Tibial artery (tissue), 4 donors: ENCODE results near the gene TOM1.
"Not testable (repeated sequence)": the region's sequence is repeated elsewhere in the genome, so short reads cannot be mapped to it uniquely, and the experiment has no call there.

ENCODE experiments used
- DNase-seq, 2 donors: peaks; one replicate each; pipeline ENCODE4 v3.0.0-alpha.2; 2019
- H3K27ac ChIP-seq, 2 donors: fragments of 200-600 bp; sonication (generic) in 1 of 2; 1 replicate in 1 of 2; 2 replicates in 1 of 2; pipeline ENCODE4 v1.5.1; 2018 to 2019; ENCODE audit warnings: mild to moderate bottlenecking in 1 of 2
- H3K27me3 ChIP-seq, 2 donors: fragments of 200-600 bp; sonication (generic) in 1 of 2; one replicate each; pipeline versions ENCODE4 v1.5.1 to v1.6.0; 2016 to 2019
- H3K36me3 ChIP-seq, 3 donors: fragments of 200-600 bp; sonication (generic) in 2 of 3; one replicate each; pipeline ENCODE4 v1.5.1; 2016 to 2019; ENCODE audit warnings: mild to moderate bottlenecking in 2 of 3
- H3K4me1 ChIP-seq, 4 donors: fragments of 200-600 bp; sonication (generic) in 2 of 4; 1 replicate in 3 of 4; 2 replicates in 1 of 4; pipeline ENCODE4 v1.5.1; 2016 to 2019
- H3K4me3 ChIP-seq, 2 donors: fragments of 200-600 bp; sonication (generic) in 1 of 2; 1 replicate in 1 of 2; 2 replicates in 1 of 2; pipeline ENCODE4 v1.5.1; 2018 to 2019; ENCODE audit warnings: mild to moderate bottlenecking in 2 of 2
- H3K9me3 ChIP-seq, 3 donors: fragments of 200-600 bp; sonication (generic) in 1 of 3; one replicate each; pipeline ENCODE4 v1.5.1; 2016 to 2019
- intact Hi-C: fragments of 100-400 bp; cut with DNase I; formaldehyde crosslinking; loops from one replicate; pipeline ENCODE4 v1.15.0; 2023; ENCODE audit warnings: low total_unique reads
- TF ChIP-seq, protein P1 (sequence below), 2 experiments: fragments of 200-600 bp in 1 of 2; fragments of 450-650 bp in 1 of 2; IDR thresholded peaks; one replicate each; pipeline ENCODE4 v1.5.1; 2017 to 2019; ENCODE audit warnings: antibody characterized with exemption in 2 of 2, mild to moderate bottlenecking in 1 of 2, moderate library complexity in 1 of 2

The TOM1 gene

DNA sequence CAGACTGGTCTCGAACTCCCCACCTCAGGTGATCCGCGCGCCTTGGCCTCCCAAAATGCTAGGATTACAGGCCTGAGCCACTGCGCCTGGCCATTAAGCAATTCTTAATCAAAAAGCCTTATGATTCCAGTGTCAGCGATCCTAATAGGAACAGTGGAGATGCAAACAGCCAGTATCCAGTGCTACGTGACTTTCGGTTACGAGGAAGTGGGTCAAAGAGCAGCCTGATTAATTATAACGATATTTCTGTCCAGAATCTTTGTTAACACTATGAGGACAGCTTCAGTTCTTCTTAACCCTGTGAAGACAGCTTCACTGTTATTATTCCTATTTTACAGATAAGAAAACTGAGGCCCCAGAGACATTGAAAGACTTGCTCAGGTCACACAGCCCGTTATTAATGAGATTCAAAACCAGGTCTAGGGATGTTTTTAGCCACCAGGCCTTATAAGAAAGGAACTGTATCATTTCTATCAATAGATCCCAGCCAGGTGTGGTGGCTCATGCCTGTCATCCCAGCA lies 63.9 kb downstream of the TOM1 start:
- H3K36me3 ChIP-seq, result no peaks in the 10 kb centered on the region
- no peak overlapping the region for H3K4me3 ChIP-seq
- intact Hi-C loops, result no loop called here
- no peaks in the 10 kb centered on the region for H3K9me3 ChIP-seq
- H3K27ac ChIP-seq, result no peak overlapping the region
- TF ChIP-seq, protein P1, sequence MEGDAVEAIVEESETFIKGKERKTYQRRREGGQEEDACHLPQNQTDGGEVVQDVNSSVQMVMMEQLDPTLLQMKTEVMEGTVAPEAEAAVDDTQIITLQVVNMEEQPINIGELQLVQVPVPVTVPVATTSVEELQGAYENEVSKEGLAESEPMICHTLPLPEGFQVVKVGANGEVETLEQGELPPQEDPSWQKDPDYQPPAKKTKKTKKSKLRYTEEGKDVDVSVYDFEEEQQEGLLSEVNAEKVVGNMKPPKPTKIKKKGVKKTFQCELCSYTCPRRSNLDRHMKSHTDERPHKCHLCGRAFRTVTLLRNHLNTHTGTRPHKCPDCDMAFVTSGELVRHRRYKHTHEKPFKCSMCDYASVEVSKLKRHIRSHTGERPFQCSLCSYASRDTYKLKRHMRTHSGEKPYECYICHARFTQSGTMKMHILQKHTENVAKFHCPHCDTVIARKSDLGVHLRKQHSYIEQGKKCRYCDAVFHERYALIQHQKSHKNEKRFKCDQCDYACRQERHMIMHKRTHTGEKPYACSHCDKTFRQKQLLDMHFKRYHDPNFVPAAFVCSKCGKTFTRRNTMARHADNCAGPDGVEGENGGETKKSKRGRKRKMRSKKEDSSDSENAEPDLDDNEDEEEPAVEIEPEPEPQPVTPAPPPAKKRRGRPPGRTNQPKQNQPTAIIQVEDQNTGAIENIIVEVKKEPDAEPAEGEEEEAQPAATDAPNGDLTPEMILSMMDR (IDR thresholded peaks at IDR 0.05), result no peak
- H3K27me3 ChIP-seq, result peaks cover 0 to 65% of the 10 kb centered on the region in 2 donors
- DNase-seq, result no peak
- H3K4me1 ChIP-seq, result no peaks in the 10 kb centered on the region

DNA sequence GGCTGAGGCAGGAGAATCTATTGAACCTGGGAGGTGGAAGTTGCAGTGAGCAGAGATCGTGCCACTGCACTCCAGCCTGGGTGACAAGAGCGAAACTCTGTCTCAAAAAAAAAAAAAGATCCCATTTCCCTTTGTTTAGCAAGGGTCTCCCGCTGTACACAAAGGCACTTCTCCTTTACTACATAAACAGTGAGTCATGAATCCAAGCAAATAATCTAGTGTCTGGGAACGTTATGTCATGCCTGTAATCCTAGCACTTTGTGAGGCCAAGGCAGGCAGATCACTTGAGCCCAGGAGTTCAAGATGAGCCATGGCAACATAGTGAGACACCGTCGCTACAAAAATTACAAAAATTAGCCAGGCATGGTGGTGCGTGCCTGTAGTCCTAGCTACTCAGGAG lies 64.5 kb downstream of the TOM1 start:
- intact Hi-C loops, H3K36me3 ChIP-seq, H3K9me3 ChIP-seq, H3K27ac ChIP-seq, H3K4me3 ChIP-seq, DNase-seq, H3K4me1 ChIP-seq: not testable (repeated sequence)
- peaks cover 0 to 66% of the 10 kb centered on the region in 2 donors for H3K27me3 ChIP-seq

DNA sequence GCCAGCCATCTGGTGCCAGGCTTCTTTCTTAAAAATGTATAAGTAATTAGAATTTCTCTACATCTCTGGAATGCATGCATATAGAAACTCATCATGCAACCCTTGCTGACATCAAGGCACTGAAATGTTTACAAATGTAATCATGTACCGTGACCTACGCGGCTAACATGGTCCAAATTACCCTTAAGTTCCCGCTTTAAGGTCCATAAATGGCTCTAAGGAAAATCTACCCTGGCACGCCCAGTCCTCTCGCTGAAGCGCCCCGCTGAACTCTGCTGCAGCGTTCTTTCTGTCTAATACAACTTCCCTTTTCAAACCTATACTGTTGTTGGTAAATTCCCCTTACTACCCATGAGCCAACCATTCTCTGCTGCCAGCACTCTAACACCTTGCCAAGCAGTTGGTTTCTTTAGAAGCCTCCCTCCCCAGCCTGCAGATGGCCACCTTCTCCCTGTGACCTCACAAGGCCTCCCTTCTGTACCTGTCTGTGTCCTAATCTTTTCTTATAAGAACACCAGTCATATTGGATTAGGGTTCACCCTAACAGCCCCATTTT lies 67.7 kb downstream of the TOM1 start:
- intact Hi-C loops, result no loop called here
- Histone ChIP-seq H3K4me1 (peaks cover 0 to 9% (median 8%) of the 10 kb centered on the region in 4 donors), H3K9me3 (no peaks in the 10 kb centered on the region), H3K36me3 (no peaks in the 10 kb centered on the region), H3K4me3 (no peak overlapping the region), H3K27me3 (peaks cover 0 to 39% of the 10 kb centered on the region in 2 donors), H3K27ac (no peak overlapping the region)
- DNase-seq, result no peak
- TF ChIP-seq, protein P1 (IDR thresholded peaks at IDR 0.05), result no peak

DNA sequence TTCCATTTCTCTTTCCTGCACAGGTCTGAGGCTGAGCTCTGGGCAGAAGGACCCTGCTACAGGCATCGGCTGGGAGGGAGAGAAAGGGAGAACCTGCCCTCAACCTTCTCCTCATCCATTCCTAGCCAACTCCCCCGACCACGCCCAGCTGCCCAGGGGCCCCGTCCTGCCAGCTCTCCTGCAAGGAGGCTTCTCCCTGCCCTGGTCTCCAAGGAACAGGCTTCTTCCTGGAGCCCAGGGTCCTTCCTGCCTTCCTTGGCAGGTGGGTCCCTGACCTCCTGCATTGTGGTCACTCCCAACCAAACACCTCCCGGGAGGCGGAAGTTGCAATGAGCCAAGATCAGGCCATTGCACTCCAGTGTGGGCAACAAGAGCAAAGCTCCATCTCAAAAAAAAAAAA lies 68.7 kb downstream of the TOM1 start:
- H3K36me3 ChIP-seq, result no peaks in the 10 kb centered on the region
- H3K4me3 ChIP-seq, result no peak overlapping the region
- DNase-seq, result no peak
- TF ChIP-seq, protein P1 (IDR thresholded peaks at IDR 0.05), result no peak
- H3K9me3 ChIP-seq, result no peaks in the 10 kb centered on the region
- no peak overlapping the region for H3K27ac ChIP-seq
- intact Hi-C loops, result no loop called here
- H3K4me1 ChIP-seq, result peaks cover 0 to 12% (median 8%) of the 10 kb centered on the region in 4 donors
- peaks cover 0 to 32% of the 10 kb centered on the region in 2 donors for H3K27me3 ChIP-seq

DNA sequence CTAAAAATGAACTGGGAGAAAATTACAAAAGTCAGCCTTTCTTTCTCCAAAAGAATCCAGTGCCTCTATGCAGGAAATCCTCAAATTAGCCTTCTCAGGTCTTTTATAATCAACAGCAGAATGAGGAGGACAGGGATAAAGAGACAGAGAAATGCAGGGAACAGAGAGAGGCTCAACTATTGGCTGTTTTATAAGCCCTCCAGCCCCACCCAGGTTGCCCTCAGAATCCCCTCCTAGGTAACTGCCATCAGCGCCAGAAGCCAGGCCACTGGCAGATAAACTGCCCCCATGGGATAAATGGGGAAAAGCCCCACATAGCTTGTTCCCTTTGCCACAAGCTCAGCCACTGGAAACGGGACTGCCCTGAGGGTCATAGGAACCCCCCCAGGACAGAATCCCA lies 70.3 kb downstream of the TOM1 start:
- Histone ChIP-seq H3K4me1 (peaks cover 0 to 12% (median 8%) of the 10 kb centered on the region in 4 donors), H3K9me3 (no peaks in the 10 kb centered on the region), H3K27me3 (peaks cover 0 to 16% of the 10 kb centered on the region in 2 donors), H3K27ac (no peak overlapping the region), H3K4me3 (no peak overlapping the region), H3K36me3 (no peaks in the 10 kb centered on the region)
- DNase-seq, result no peak
- intact Hi-C loops, result no loop called here
- TF ChIP-seq, protein P1 (IDR thresholded peaks at IDR 0.05), result no peak

DNA sequence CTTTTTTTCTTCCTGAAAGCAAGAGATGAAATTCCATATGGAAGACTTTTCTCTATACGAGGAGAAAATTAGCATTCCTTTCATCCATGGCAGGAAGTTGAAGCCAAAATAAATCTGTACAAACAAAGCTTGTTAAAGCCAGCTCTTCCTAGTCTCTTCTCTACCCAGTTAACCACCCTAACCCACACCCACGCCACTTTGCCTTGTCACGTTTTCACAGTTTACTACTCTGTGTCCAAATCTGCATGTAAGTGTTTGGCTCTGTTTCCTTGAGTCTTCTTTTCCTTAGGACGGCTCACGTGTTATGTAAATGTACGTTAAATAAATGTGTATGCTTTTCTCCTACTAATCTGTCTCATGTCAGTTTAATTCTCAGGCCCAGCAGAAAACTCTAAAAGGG lies 74.1 kb downstream of the TOM1 start:
- Histone ChIP-seq H3K4me3 (no peak overlapping the region), H3K27me3 (peaks cover 0 to 3% of the 10 kb centered on the region in 2 donors), H3K4me1 (peaks cover 0 to 29% (median 23%) of the 10 kb centered on the region in 4 donors), H3K36me3 (no peaks in the 10 kb centered on the region), H3K27ac (peak overlapping the region in 1 of 2 donors; percentile 10), H3K9me3 (no peaks in the 10 kb centered on the region)
- intact Hi-C loops, result no loop called here
- TF ChIP-seq, protein P1 (IDR thresholded peaks at IDR 0.05), result no peak
- no peak for DNase-seq
